ENCODE measurements around the gene CAB39.

Gene CAB39

GRCh38 chr2:230774348-230774951, 61.8 kb downstream of the CAB39 start:
- H3K4me3 ChIP-seq, result no peak overlapping the region
- H3K27ac ChIP-seq, result peak overlapping the region in 11 of 21 experiments; percentile 18 to 70 (median 54)

GRCh38 chr2:230775737-230776136, 63.1 kb downstream of the CAB39 start:
- H3K27ac ChIP-seq, result peak overlapping the region in 4 of 21 experiments; percentile 6 to 54 (median 40)
- no peak overlapping the region for H3K4me3 ChIP-seq

- Histone ChIP-seq H3K27ac (peak overlapping the region in 10 of 21 experiments; percentile 7 to 69 (median 48)), H3K4me3 (no peak overlapping the region)
Measured at GRCh38 chr2:230777721-230778120, 65.1 kb downstream of the CAB39 start.

GRCh38 chr2:230778350-230779063, 65.9 kb downstream of the CAB39 start:
- peak overlapping the region in 13 of 21 experiments; percentile 21 to 64 (median 42) for H3K27ac ChIP-seq

GRCh38 chr2:230779126-230779525, 66.5 kb downstream of the CAB39 start:
- H3K4me3 ChIP-seq, result no peak overlapping the region

More at GRCh38 chr2:230778350-230779063, 65.9 kb downstream of the CAB39 start:
- no peak overlapping the region for H3K4me3 ChIP-seq

GRCh38 chr2:230779607-230780006, 67.0 kb downstream of the CAB39 start:
- Histone ChIP-seq H3K27ac (peak overlapping the region in 4 of 21 experiments; percentile 2 to 59 (median 24)), H3K4me3 (no peak overlapping the region)

More at GRCh38 chr2:230779126-230779525, 66.5 kb downstream of the CAB39 start:
- H3K27ac ChIP-seq, result peak overlapping the region in 9 of 21 experiments; percentile 1 to 63 (median 30)

GRCh38 chr2:230781130-230781797, 68.6 kb downstream of the CAB39 start:
- H3K4me3 ChIP-seq, result no peak overlapping the region
- H3K27ac ChIP-seq, result peak overlapping the region in 10 of 21 experiments; percentile 4 to 72 (median 56)

- Histone ChIP-seq H3K27ac (peak overlapping the region in 2 of 21 experiments; percentile 61 to 72), H3K4me3 (no peak overlapping the region)
Measured at GRCh38 chr2:230783101-230783500, 70.5 kb downstream of the CAB39 start.

- no peak overlapping the region for H3K4me3 ChIP-seq
- peak overlapping the region in 12 of 21 experiments; percentile 8 to 59 (median 35) for H3K27ac ChIP-seq
Measured at GRCh38 chr2:230784795-230785194, 72.2 kb downstream of the CAB39 start.

GRCh38 chr2:230785346-230785745, 72.7 kb downstream of the CAB39 start:
- H3K27ac ChIP-seq, result peak overlapping the region in 8 of 21 experiments; percentile 8 to 59 (median 32)
- H3K4me3 ChIP-seq, result no peak overlapping the region

GRCh38 chr2:230787101-230787500, 74.5 kb downstream of the CAB39 start:
- no peak overlapping the region for H3K4me3 ChIP-seq
- H3K27ac ChIP-seq, result no peak overlapping the region

GRCh38 chr2:230788554-230789175, 76.0 kb downstream of the CAB39 start:
- no peak overlapping the region for H3K27ac ChIP-seq
- H3K4me3 ChIP-seq, result no peak overlapping the region

GRCh38 chr2:230790981-230791380, 78.3 kb downstream of the CAB39 start:
- no peak overlapping the region for H3K27ac ChIP-seq
- no peak overlapping the region for H3K4me3 ChIP-seq

- Histone ChIP-seq H3K27ac (peak overlapping the region in 20 of 21 experiments; percentile 8 to 86 (median 72)), H3K4me3 (no peak overlapping the region)
Measured at GRCh38 chr2:230793572-230794359, 81.1 kb downstream of the CAB39 start.

GRCh38 chr2:230794497-230794896, 81.9 kb downstream of the CAB39 start:
- peak overlapping the region in 20 of 21 experiments; percentile 14 to 86 (median 72) for H3K27ac ChIP-seq
- no peak overlapping the region for H3K4me3 ChIP-seq

- Histone ChIP-seq H3K4me3 (no peak overlapping the region), H3K27ac (peak overlapping the region in 15 of 21 experiments; percentile 3 to 86 (median 71))
Measured at GRCh38 chr2:230795856-230796255, 83.2 kb downstream of the CAB39 start.

GRCh38 chr2:230796280-230796862, 83.7 kb downstream of the CAB39 start:
- H3K27ac ChIP-seq, result peak overlapping the region in 18 of 21 experiments; percentile 3 to 86 (median 64)
- no peak overlapping the region for H3K4me3 ChIP-seq

All from skin epidermis (tissue), 12 donors.